Muscle layer of duodenum (tissue), 2 donors: ENCODE results near the gene OGFR.

Source experiments
- H3K27ac ChIP-seq: one replicate; pipeline ENCODE4 v1.7.0; 2013; ENCODE audit warnings: mild to moderate bottlenecking, low read length
- H3K27me3 ChIP-seq: one replicate; pipeline ENCODE4 v1.7.0; 2013; ENCODE audit warnings: low read depth, mild to moderate bottlenecking, control low read depth, low read length
- H3K36me3 ChIP-seq, 2 donors: one replicate each; pipeline ENCODE4 v1.7.0; 2013; ENCODE audit warnings: low read length in 2 of 2, control low read depth in 1 of 2, mild to moderate bottlenecking in 1 of 2; ENCODE audit not compliant: insufficient read depth in 2 of 2, control insufficient read depth in 1 of 2
- H3K4me1 ChIP-seq, 2 donors: one replicate each; pipeline ENCODE4 v1.7.0; 2013; ENCODE audit warnings: low read length in 2 of 2, mild to moderate bottlenecking in 2 of 2, control low read depth in 1 of 2, moderate library complexity in 1 of 2; ENCODE audit not compliant: insufficient read depth in 2 of 2, control insufficient read depth in 1 of 2
- H3K4me3 ChIP-seq, 2 donors: one replicate each; pipeline ENCODE4 v1.7.0; 2013; ENCODE audit warnings: low read length in 2 of 2, low read depth in 1 of 2, mild to moderate bottlenecking in 1 of 2
- H3K9me3 ChIP-seq, 2 donors: one replicate each; pipeline ENCODE4 v1.7.0; 2013; ENCODE audit warnings: low read length in 2 of 2, control low read depth in 1 of 2, mild to moderate bottlenecking in 1 of 2; ENCODE audit not compliant: control insufficient read depth in 1 of 2
- donor health status: healthy.

OGFR gene

DNA sequence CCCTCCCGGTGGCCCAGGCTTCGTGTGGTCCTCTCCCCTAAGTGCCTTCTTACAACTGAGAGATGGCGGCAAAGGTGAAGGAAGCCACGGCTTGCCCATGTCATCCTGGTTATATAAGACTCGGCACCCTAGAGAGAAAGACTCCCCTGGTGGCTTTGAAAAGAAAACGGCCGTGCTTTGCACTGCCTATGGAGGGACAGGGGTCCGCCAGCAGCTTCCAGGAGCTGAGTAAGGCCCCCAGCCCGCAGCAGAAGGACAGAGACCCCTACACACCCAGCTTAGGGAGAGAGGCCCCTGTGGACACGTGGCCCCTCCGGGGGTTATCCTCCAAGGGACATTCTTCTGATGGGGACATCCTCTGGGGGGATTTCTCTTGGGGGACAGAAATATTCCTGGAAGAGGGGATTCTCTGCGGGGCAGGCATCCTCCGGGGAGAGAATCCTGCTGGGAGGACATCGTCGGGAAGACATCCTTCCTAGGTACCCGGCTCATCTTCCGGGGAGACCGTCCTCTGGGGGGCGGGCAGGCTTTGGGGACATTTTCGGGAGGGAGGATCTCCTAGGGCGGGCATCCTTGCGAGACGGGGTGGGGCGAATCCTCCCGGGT is 511 bp upstream of the OGFR start:
- Histone ChIP-seq H3K9me3 (no peaks in the 10 kb centered on the region), H3K4me1 (peaks cover 6 to 27% of the 10 kb centered on the region in 2 donors), H3K27ac (no peak overlapping the region), H3K36me3 (peaks cover 11 to 31% of the 10 kb centered on the region in 2 donors), H3K27me3 (no peaks in the 10 kb centered on the region), H3K4me3 (peak overlapping the region; percentile 37 to 83)

DNA sequence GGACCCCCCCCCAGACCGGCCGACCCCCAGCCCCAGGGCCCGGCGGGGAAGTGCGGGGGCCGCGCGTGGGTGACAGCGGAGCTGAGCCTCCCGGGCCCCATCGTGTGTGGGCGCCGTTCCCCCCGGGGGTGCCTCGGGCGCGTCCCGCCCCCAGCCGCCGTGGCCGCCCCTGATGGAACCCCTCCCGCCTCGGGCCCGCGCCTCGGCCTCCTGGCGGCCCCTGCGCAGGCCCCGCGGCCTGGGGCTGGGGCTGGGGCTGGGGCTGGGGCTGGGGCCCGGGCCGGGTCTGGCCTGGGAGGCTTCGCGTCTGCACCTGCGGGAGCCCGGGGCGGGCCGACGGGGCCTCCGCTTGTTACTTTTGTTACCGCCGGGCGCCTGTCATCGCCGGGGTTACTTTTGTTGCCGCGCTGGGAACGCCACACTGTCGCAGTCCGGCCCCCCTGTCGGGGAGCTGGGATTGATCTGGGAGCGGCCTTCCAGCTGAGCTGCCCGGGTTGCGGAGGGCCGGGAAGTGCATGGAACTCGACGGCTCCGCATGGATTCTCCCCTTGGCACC is 598 bp downstream of the OGFR start:
- H3K9me3 ChIP-seq, result no peaks in the 10 kb centered on the region
- peaks cover 13 to 31% of the 10 kb centered on the region in 2 donors for H3K36me3 ChIP-seq
- peaks cover 6 to 27% of the 10 kb centered on the region in 2 donors for H3K4me1 ChIP-seq
- peak overlapping the region; percentile 66 to 83 for H3K4me3 ChIP-seq
- H3K27ac ChIP-seq, result peak overlapping the region; percentile 23
- H3K27me3 ChIP-seq, result no peaks in the 10 kb centered on the region

DNA sequence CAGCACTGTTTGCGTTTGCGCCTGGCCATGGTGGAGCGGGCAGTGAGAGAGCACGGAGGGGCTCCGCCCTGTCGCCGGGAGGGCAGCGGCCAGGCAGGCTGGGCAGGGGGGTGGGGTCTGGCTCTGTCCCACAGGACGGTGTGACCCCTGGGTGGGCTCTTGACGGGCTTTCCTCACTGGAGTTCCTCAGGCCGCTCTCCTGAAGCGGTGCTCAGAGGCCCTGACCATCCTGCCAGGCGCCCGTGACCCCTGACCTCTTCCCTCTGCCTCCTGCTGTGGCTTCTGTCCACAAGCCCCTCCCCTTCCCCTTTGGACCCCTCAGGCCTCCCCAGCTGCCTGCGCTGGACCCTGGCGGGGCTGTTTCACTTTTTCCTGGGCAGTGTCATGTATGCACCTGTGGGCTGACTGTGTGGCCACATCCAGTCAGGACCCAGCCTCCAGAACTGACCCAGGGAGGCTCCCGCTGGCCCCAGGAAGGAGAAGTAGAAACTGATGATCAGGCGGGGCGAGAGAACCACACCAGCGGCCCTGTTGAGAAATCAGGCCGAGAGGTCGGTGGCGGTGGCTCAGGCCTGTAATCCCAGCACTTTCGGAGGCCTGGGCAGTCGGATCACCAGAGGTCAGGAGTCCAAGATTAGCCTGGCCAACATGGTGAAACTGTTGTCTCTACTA is 1.2 kb downstream of the OGFR start:
- peaks cover 15 to 31% of the 10 kb centered on the region in 2 donors for H3K36me3 ChIP-seq
- H3K27ac ChIP-seq, result peak overlapping the region; percentile 23
- no peaks in the 10 kb centered on the region for H3K9me3 ChIP-seq
- H3K4me1 ChIP-seq, result peaks cover 6 to 27% of the 10 kb centered on the region in 2 donors
- H3K4me3 ChIP-seq, result peak overlapping the region; percentile 66 to 83
- no peaks in the 10 kb centered on the region for H3K27me3 ChIP-seq

DNA sequence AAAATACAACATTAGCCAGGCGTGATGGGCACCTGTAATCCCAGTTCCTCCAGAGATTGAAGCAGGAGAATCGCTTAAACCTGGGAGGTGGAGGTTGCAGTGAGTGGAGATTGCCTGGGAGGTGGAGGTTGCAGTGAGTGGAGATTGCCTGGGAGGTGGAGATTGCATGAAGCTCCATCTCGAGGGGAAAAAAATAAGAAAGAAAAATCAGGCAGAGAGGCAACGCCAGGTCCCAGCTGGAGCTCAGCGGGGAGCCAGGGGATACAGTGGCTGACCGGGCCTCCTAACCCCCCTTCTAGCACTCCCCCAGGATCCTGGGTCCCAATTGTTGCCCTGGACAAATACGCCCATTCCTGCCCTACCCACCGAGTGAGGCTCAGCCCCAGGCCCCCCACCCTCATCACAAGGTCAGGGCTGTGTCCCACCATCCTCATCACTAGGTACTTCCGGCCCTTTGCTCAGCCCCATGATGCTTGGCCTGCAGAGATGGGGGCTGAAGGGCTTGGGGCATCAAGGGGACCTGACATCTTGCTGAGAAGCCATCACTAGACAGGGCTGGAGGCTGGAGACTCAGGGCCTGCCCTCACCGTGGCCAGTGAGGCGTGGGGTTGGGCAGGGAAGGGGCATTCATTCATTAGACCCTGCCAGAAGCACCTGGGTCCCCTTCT is 1.9 kb downstream of the OGFR start:
- peaks cover 15 to 31% of the 10 kb centered on the region in 2 donors for H3K36me3 ChIP-seq
- H3K4me3 ChIP-seq, result peak overlapping the region; percentile 66 to 83
- no peaks in the 10 kb centered on the region for H3K27me3 ChIP-seq
- H3K4me1 ChIP-seq, result peaks cover 6 to 27% of the 10 kb centered on the region in 2 donors
- H3K9me3 ChIP-seq, result no peaks in the 10 kb centered on the region
- no peak overlapping the region for H3K27ac ChIP-seq

DNA sequence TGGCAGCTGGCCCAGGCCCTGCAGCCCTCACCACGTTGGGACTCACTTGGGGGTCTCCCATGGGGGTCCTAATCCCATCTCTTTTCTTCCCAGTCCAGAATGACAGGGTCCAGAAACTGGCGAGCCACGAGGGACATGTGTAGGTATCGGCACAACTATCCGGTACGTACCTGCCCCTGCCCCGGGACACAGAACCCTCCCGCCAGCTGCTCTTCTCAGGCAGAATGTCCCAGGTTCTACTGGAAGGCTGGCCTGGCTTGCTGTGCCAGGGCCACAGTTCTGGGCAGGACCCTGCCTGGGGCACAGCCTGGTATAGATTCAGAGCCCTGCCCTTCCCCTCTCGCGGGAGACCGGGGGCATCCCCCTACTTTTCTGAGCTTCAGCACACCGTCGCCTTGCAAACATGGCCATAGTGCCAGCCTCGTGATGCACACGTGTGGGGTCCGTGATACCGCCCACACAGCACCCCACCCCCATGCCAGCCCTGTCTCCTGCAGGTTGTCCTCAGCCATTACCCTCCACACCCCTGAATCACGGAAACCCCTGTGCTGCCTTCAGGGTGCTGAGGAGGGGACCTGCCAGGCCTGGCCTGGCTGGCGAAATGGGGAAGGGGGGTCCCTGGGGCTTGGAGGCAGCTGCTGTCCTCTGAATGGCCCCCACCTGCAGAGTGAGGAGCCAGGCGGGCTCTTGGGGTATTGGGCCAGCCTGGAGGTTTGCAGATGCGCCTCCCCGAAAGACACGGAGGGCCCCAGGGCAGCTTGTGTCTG is 3.0 kb downstream of the OGFR start:
- H3K9me3 ChIP-seq, result no peaks in the 10 kb centered on the region
- H3K4me1 ChIP-seq, result peaks cover 6 to 27% of the 10 kb centered on the region in 2 donors
- H3K27me3 ChIP-seq, result no peaks in the 10 kb centered on the region
- H3K36me3 ChIP-seq, result peaks cover 15 to 42% of the 10 kb centered on the region in 2 donors
- H3K27ac ChIP-seq, result no peak overlapping the region
- H3K4me3 ChIP-seq, result no peak overlapping the region

DNA sequence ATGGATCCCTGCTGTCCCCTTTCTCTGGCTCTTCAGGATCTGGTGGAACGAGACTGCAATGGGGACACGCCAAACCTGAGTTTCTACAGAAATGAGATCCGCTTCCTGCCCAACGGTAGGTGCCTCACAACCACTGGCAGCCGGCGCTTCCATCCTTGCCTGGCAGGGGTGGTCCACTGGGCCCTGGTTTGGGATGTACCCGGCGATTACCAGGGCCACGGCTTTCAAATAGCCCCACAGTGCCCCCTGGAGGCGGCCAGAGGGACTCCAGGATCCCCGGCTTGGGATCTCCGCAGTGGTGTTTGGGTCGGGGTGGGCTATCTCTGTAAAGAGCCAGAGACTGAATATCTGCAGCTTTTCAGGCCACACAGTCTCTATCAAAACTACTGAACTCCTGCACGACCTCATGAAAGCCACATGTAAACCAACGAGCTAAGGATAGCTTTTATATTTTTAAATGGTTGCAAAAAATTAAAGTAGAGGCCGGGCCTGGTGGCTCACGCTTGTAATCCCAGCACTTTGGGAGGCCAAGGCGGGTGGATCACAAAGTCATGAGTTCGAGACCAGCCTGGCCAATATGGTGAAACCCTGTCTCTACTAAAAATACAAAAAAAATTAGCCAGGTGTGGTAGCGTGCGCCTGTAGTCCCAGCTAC is 3.7 kb downstream of the OGFR start:
- Histone ChIP-seq H3K4me3 (no peak overlapping the region), H3K9me3 (no peaks in the 10 kb centered on the region), H3K27ac (no peak overlapping the region), H3K27me3 (no peaks in the 10 kb centered on the region), H3K36me3 (peaks cover 15 to 47% of the 10 kb centered on the region in 2 donors), H3K4me1 (peaks cover 6 to 27% of the 10 kb centered on the region in 2 donors)

DNA sequence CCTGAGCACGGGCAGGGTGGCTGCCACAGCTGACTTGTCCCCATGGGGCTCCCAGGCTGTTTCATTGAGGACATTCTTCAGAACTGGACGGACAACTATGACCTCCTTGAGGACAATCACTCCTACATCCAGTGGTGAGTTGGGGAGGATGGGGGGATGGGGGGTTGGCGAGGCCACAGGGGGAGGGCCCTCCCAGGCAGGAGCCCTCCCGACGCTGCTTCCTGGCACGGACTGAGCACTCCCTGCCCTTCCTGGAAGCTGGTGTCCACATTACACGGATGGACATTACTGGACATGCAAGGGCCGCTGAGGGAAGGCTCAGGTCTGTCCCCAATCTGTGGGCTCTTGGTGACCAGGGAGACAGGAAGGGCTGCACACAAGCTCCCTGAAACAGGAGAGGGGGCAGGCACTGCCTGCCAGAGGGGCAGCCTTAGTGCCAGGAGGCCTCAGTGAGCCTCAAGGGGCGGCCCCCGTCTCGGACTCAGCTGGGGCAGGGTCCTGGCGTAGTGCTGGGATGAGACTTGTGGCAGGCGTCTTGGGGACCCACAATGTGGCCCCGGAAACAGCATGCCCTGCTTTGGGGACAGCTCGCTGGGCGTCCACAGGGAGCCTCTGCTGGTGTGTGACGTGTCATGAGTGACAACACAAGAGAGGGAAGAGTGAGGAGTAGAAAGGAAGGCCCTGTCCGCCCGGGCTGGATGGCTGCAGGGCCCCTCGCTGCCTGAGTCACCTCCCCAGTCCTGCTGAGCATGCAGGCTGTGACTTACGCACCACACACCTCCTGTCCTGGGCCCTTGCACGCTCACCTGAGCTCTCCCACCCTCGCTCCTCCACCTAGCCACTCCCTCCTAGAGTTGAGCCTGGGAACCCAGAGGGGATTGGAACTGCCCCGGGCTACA is 5.1 kb downstream of the OGFR start:
- Histone ChIP-seq H3K27me3 (no peaks in the 10 kb centered on the region), H3K27ac (no peak overlapping the region), H3K4me1 (peaks cover 6 to 27% of the 10 kb centered on the region in 2 donors), H3K9me3 (no peaks in the 10 kb centered on the region), H3K36me3 (peaks cover 15 to 55% of the 10 kb centered on the region in 2 donors), H3K4me3 (no peak overlapping the region)

DNA sequence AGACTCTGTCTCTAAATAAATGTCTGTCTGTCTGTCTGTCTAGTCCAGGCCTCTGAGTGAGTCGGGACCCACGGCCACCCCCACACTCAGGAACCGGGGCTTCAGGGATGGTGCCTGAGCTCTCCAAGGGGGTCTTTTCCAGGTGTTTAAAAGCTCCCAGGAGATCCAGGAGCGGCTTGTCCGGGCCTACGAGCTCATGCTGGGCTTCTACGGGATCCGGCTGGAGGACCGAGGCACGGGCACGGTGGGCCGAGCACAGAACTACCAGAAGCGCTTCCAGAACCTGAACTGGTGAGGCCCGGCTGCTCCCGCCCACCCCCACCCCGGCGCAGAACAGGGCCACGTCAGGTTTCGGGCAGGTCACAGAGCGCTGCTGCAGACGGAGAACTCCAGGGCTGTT is 6.7 kb downstream of the OGFR start:
- Histone ChIP-seq H3K27me3 (peaks cover 15% of the 10 kb centered on the region), H3K4me1 (peaks cover 6 to 34% of the 10 kb centered on the region in 2 donors), H3K9me3 (no peaks in the 10 kb centered on the region), H3K36me3 (peaks cover 15 to 55% of the 10 kb centered on the region in 2 donors), H3K4me3 (no peak overlapping the region), H3K27ac (no peak overlapping the region)

DNA sequence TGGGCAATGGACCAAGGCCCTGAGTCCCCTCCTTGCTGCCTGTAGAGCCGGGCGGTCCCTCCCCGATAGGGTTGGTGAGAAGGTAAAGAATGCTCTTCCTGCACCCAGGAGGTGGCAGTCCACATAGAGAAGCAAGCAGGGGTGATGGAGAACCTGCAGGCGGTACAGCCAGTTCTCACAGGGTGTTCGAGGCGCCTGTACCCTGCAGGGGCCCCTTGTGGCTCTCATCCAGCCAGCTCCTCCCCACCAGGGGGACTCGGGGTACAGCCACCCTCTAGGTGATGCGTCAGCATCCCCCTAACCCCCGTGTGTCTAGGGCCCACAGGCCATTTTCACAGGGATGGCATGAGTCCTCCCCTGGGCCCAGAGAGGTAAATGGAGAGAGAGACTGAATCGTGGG is 7.1 kb downstream of the OGFR start:
- no peaks in the 10 kb centered on the region for H3K9me3 ChIP-seq
- peaks cover 15 to 55% of the 10 kb centered on the region in 2 donors for H3K36me3 ChIP-seq
- peaks cover 15% of the 10 kb centered on the region for H3K27me3 ChIP-seq
- no peak overlapping the region for H3K4me3 ChIP-seq
- peaks cover 4 to 34% of the 10 kb centered on the region in 2 donors for H3K4me1 ChIP-seq
- no peak overlapping the region for H3K27ac ChIP-seq
